ENCODE data around the gene ZIC4. TPM values are rescaled to one million over a fixed set of nuclear protein-coding genes. Genes with fewer than 3 reads are reported as not detected.

ZIC4 gene
- total and polyA plus RNA-seq, 9 of the 15 experiments (the other 6 are each of a cell fraction or from before 2014, with no cell fraction given) = not detected

DNA sequence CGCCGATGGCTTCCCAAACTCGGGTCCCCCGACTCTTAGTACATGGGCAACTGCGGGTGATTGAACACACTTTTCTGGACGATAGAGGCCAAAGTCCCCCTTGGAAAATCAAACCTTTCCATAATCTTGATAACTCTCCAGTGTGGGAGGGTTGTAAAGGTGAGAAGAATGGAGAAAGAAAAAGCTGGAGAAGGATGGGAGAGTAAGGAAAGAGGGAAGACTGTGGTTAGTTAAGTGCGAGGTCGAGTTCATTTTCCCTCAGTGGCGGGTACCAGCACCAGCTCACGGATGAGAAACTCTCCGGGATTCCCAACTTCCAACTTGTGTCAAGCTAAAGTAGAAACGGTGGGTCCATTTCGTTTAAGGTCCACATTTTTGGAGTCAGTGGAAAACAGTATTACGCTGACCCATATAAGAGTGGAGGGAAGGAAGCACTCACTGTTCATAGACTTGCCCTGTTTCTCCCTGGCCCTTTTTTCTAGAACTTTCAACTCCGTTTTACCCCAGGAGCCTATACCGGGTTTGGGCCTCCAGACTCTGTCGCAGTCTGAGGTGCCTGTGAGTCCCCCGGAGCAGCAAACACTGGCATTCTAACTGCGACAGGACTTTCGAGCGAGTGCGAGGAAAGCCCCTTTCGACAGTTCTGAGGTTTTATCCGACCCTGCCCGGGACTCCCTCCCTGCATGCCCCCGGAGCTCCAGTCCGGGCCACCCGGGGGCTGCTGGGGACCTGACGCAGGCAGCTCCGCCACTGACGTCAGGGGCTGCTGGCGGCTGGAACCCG is 17.6 kb upstream of the ZIC4 start:
- Histone ChIP-seq H3K79me2 (ENCODE audit: control insufficient read depth, insufficient read depth, low read length) (no peaks in the 10 kb centered on the region), H3K4me2 (ENCODE audit: insufficient read depth, low read length) (no peak overlapping the region), H3K27ac (ENCODE audit: extremely low read depth, low read depth, low read length) (no peak overlapping the region), H3K27me3 (ENCODE audit: control insufficient read depth in 2 of 2, insufficient read depth in 2 of 2, low read length in 2 of 2) (peaks cover 12 to 42% of the 10 kb centered on the region in 2 experiments), H2AFZ (ENCODE audit: low read depth, low read length) (no peak overlapping the region), H3K9me3 (replicated peaks; ENCODE audit: control insufficient read depth, insufficient read depth, low read depth, low read length) (no peaks in the 10 kb centered on the region), H3K9ac (ENCODE audit: insufficient read depth in 1 of 2, low read depth in 2 of 2, low read length in 2 of 2) (no peak overlapping the region), H3K4me1 (replicated peaks in 1 of 2; ENCODE audit: control insufficient read depth in 2 of 2, insufficient read depth in 2 of 2, low read length in 2 of 2) (peaks cover 0 to 6% of the 10 kb centered on the region in 2 experiments; a peak in 1 of 5 replicates), H3K9me1 (ENCODE audit: control insufficient read depth, insufficient read depth, low read length) (no peaks in the 10 kb centered on the region), H4K20me1 (replicated peaks; ENCODE audit: control insufficient read depth, insufficient read depth, low read length) (no peaks in the 10 kb centered on the region), H3K4me3 (no peak overlapping the region), H3K36me3 (ENCODE audit: control insufficient read depth, insufficient read depth, low read length) (no peaks in the 10 kb centered on the region)
- in situ Hi-C loops (cut with MboI) = no loop called here
- no peak for ATAC-seq
- no TSS peak for BruUV-seq (replicated peaks)
- ChIA-PET CTCF (ENCODE audit: low intra/inter-chr PET ratio) (no interaction called here), POLR2A (no interaction called here)
- TF ChIP-seq, protein P1, sequence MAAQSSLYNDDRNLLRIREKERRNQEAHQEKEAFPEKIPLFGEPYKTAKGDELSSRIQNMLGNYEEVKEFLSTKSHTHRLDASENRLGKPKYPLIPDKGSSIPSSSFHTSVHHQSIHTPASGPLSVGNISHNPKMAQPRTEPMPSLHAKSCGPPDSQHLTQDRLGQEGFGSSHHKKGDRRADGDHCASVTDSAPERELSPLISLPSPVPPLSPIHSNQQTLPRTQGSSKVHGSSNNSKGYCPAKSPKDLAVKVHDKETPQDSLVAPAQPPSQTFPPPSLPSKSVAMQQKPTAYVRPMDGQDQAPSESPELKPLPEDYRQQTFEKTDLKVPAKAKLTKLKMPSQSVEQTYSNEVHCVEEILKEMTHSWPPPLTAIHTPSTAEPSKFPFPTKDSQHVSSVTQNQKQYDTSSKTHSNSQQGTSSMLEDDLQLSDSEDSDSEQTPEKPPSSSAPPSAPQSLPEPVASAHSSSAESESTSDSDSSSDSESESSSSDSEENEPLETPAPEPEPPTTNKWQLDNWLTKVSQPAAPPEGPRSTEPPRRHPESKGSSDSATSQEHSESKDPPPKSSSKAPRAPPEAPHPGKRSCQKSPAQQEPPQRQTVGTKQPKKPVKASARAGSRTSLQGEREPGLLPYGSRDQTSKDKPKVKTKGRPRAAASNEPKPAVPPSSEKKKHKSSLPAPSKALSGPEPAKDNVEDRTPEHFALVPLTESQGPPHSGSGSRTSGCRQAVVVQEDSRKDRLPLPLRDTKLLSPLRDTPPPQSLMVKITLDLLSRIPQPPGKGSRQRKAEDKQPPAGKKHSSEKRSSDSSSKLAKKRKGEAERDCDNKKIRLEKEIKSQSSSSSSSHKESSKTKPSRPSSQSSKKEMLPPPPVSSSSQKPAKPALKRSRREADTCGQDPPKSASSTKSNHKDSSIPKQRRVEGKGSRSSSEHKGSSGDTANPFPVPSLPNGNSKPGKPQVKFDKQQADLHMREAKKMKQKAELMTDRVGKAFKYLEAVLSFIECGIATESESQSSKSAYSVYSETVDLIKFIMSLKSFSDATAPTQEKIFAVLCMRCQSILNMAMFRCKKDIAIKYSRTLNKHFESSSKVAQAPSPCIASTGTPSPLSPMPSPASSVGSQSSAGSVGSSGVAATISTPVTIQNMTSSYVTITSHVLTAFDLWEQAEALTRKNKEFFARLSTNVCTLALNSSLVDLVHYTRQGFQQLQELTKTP (IDR thresholded peaks at IDR 0.05; ENCODE audit: low read depth in 1 of 2, partially characterized antibody in 2 of 2) = no peak
- intact Hi-C loops (cut with micrococcal nuclease) = no loop called here
- FAIRE-seq = no peak
- no peak for DNase-seq (ENCODE audit: extremely low read depth in 1 of 4, low spot score in 3 of 4)
- WGBS (ENCODE audit: insufficient coverage, low coverage, missing lambda C conversion rate) = 2% methylated on average over 30 of the region's 33 CpGs

All from K562 (cell line).